Activated CD8-positive, alpha-beta T cell treated with anti-CD3 and anti-CD28 coated beads for 36 hours (primary cell): ENCODE data around the gene PAK3. TPM values are rescaled to one million over a fixed set of nuclear protein-coding genes. Genes with fewer than 3 reads are reported as not detected.

Experiments
- ATAC-seq: fragments of 200-7000 bp; cut with Tn5 transposase; one replicate; pipeline ENCODE4 v1.10.0; 2021; ENCODE audit warnings: mild to moderate bottlenecking, moderate library complexity
- CTCF ChIA-PET: fragments of 350-600 bp; sonication (Branson Sonifier 250); formaldehyde crosslinking; loops from one replicate; lab custom pipeline; 2021; ENCODE audit warnings: antibody characterized with exemption; lab: Charles Lee
- POLR2A ChIA-PET: fragments of 350-600 bp; sonication (Branson Sonifier 250); formaldehyde crosslinking; loops from one replicate; lab custom pipeline; 2021; ENCODE audit warnings: antibody characterized with exemption; lab: Charles Lee
- DNase-seq: peaks from one replicate; pipeline ENCODE4 v3.0.0-alpha.2; 2020
- H3K27ac Mint-ChIP-seq: one replicate; pipeline ENCODE4 v1.8.0; 2021; ENCODE audit warnings: mild to moderate bottlenecking, mixed read lengths
- H3K27me3 Mint-ChIP-seq: one replicate; pipeline ENCODE4 v1.8.0; 2021; ENCODE audit warnings: mixed read lengths
- H3K36me3 Mint-ChIP-seq: one replicate; pipeline ENCODE4 v1.8.0; 2021; ENCODE audit warnings: low read depth, mixed read lengths
- H3K4me1 Mint-ChIP-seq: one replicate; pipeline ENCODE4 v1.8.0; 2021; ENCODE audit warnings: low read depth, mixed read lengths
- H3K4me3 Mint-ChIP-seq: one replicate; pipeline ENCODE4 v1.8.0; 2021; ENCODE audit warnings: mild to moderate bottlenecking, moderate library complexity, mixed read lengths
- H3K9me3 Mint-ChIP-seq: one replicate; pipeline ENCODE4 v1.8.0; 2021; ENCODE audit warnings: mixed read lengths
- CTCF ChIP-seq: fragments of 200-600 bp; IDR thresholded peaks from one replicate; pipeline ENCODE4 v1.8.0; 2022; ENCODE audit warnings: antibody characterized with exemption, mild to moderate bottlenecking
- intact Hi-C: fragments of 100-400 bp; cut with micrococcal nuclease; formaldehyde crosslinking; loops from one replicate; pipeline ENCODE4 v1.10.0; 2022
- total RNA-seq, 2 experiments: library from RNA; stranded (reverse); gene quantifications; one replicate each; pipeline ENCODE4 v1.2.3, GENCODE V29; 2021

PAK3 gene
- total RNA-seq, 2 experiments from 2014 or later: 0.07 to 0.18 TPM

DNA sequence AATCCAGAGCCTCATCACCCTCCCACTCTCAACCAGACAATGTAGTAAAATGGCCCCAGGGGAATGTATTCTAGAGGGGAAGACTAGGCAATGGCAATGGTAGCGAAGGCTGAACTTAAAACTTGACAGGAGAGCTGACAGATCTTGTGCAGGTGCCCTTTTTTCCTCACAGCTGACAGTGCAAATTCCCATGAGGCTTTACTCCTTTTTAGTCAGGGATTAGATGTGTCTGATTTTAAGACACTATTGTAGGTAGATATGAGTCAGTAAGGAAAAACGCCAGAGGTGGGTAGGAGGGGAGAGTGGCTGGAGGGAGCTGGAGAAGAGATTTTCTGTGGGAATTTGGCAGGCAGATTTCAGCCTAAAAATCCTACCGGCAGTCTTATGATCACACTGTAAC is 163.6 kb downstream of the PAK3 start:
- Mint-ChIP-seq H3K27me3 (no peaks in the 10 kb centered on the region), H3K4me1 (no peaks in the 10 kb centered on the region), H3K27ac (no peak overlapping the region), H3K4me3 (no peak overlapping the region), H3K9me3 (no peaks in the 10 kb centered on the region), H3K36me3 (no peaks in the 10 kb centered on the region)
- TF ChIP-seq CTCF: no peak
- ChIA-PET POLR2A (no interaction called here), CTCF (no interaction called here)
- ATAC-seq (no peak), DNase-seq (no peak)
- intact Hi-C loops: no loop called here

DNA sequence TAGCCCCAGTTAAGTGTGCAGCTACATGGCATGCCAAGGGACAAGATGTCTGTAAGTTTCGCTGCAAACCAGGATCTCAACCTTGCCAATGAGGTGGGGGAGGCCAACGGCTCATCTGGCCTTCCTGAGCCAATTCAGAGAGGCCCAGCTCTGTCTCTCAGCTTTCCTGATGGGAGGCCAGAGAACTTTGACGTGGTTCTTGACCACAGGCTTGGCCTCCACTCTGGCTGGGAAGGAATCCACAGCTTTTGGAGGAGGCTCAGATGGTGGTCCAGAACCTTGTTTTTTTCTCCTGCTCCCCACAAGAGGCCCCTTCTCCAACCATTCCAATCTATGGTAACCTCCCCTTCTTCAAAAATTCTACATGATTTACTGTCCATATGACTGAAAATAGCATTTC is 164.5 kb downstream of the PAK3 start:
- ATAC-seq (no peak), DNase-seq (no peak)
- H3K9me3 Mint-ChIP-seq: no peaks in the 10 kb centered on the region
- H3K27me3 Mint-ChIP-seq: no peaks in the 10 kb centered on the region
- H3K4me1 Mint-ChIP-seq: no peaks in the 10 kb centered on the region
- intact Hi-C loops: no loop called here
- POLR2A ChIA-PET: no interaction called here
- no peak overlapping the region for H3K4me3 Mint-ChIP-seq
- H3K27ac Mint-ChIP-seq: no peak overlapping the region
- TF ChIP-seq CTCF: no peak
- no peaks in the 10 kb centered on the region for H3K36me3 Mint-ChIP-seq
- CTCF ChIA-PET: no interaction called here

DNA sequence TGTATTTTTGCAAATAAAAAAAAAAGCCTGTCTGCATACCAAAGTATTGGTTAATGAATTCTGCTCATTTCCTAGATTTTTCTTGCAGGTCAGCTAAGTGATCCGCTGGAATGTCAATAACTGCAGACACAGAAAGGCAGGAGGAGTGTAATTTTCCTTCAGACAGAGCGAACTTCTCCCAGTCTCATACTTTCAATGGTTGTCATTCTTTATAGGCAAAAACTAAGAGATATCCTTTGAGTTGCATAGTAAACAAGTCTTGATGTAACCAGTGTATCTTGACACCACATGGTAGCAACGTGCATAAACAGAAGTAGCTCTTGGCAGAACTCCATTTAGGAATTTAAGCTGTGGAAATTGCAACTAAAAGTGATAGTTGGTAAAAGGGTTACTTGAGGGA is 166.1 kb downstream of the PAK3 start:
- DNase-seq (no peak), ATAC-seq (no peak)
- Mint-ChIP-seq H3K27ac (no peak overlapping the region), H3K4me1 (no peaks in the 10 kb centered on the region), H3K27me3 (no peaks in the 10 kb centered on the region), H3K9me3 (no peaks in the 10 kb centered on the region), H3K36me3 (no peaks in the 10 kb centered on the region), H3K4me3 (no peak overlapping the region)
- CTCF ChIA-PET: no interaction called here
- intact Hi-C loops: no loop called here
- no peak for TF ChIP-seq CTCF
- POLR2A ChIA-PET: no interaction called here

GRCh38 chrX:111264385-111264784 is 168.4 kb downstream of the PAK3 start:
- intact Hi-C loops: no loop called here
- Mint-ChIP-seq H3K27ac (no peak overlapping the region), H3K27me3 (no peaks in the 10 kb centered on the region), H3K9me3 (no peaks in the 10 kb centered on the region), H3K36me3 (no peaks in the 10 kb centered on the region), H3K4me1 (no peaks in the 10 kb centered on the region), H3K4me3 (no peak overlapping the region)
- CTCF ChIA-PET: no interaction called here
- TF ChIP-seq CTCF: no peak
- POLR2A ChIA-PET: no interaction called here
- DNase-seq (no peak), ATAC-seq (no peak)

- intact Hi-C loops: no loop called here
- H3K4me3 Mint-ChIP-seq: no peak overlapping the region
- CTCF ChIA-PET: no interaction called here
- no peaks in the 10 kb centered on the region for H3K36me3 Mint-ChIP-seq
- H3K4me1 Mint-ChIP-seq: no peaks in the 10 kb centered on the region
- no peak for TF ChIP-seq CTCF
- H3K27me3 Mint-ChIP-seq: no peaks in the 10 kb centered on the region
- POLR2A ChIA-PET: no interaction called here
- H3K9me3 Mint-ChIP-seq: no peaks in the 10 kb centered on the region
- no peak for ATAC-seq
- no peak overlapping the region for H3K27ac Mint-ChIP-seq
- no peak for DNase-seq
Observed at GRCh38 chrX:111265486-111265885, 169.5 kb downstream of the PAK3 start.
